Measurements from ENCODE around the gene CMTM2. TPM values are rescaled to one million over a fixed set of nuclear protein-coding genes. Genes with fewer than 3 reads are reported as not detected.

CMTM2 gene
- total and polyA plus RNA-seq, 2 donors (not counting 1 experiment from before 2014, with no cell fraction given) = not detected

DNA sequence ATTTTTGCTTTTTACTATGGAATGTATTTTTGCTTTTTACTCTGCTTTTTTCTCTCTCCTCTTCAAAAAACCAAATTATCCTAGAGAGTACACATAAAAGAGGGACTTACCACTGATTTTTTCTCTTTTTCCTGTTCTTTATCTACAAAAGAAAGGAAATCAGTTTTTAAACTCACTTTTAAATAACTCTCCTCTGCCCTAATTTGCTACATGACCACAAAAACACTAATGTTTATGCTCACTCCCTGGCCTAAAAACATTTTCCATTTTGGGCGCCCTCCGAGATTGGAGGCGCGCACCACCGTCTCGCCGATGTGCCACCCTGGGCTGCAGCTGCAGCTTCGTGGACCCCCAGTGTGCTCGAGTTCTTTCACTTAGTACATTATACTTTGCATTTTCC is 30.4 kb upstream of the CMTM2 start:
- Histone ChIP-seq H3K79me2 (ENCODE audit: control insufficient read depth, insufficient read depth, low read length) (peaks cover 21% of the 10 kb centered on the region), H4K20me1 (ENCODE audit: control insufficient read depth, insufficient read depth, low read length, poor library complexity, severe bottlenecking) (no peaks in the 10 kb centered on the region), H3K4me3 (ENCODE audit: control extremely low read depth in 1 of 5, extremely low read depth in 1 of 5, insufficient read depth in 1 of 5, low read depth in 2 of 5, low read length in 4 of 5) (peak overlapping the region in 3 of 5 experiments; percentile 62 to 72 (median 71)), H3K4me1 (ENCODE audit: control insufficient read depth in 2 of 2, insufficient read depth in 2 of 2, low read length in 2 of 2) (peaks cover 76 to 90% of the 10 kb centered on the region in 2 donors), H3K36me3 (replicated peaks in 1 of 2; ENCODE audit: control extremely low read depth in 1 of 2, control insufficient read depth in 1 of 2, extremely low read depth in 1 of 2, insufficient read depth in 2 of 2, low read length in 1 of 2) (no peaks in the 10 kb centered on the region), H3K9ac (ENCODE audit: low read length) (peak overlapping the region; percentile 73), H3K4me2 (replicated peaks; ENCODE audit: low read depth, low read length, poor library complexity, severe bottlenecking) (peak overlapping the region; percentile 89), H3K9me3 (ENCODE audit: control extremely low read depth in 1 of 3, control insufficient read depth in 2 of 3, insufficient read depth in 1 of 3, low read length in 2 of 3) (no peaks in the 10 kb centered on the region), H3K27me3 (replicated peaks in 1 of 4; ENCODE audit: control extremely low read depth in 1 of 4, control insufficient read depth in 3 of 4, insufficient read depth in 4 of 4, low read length in 3 of 4) (no peaks in the 10 kb centered on the region), H2AFZ (ENCODE audit: insufficient read depth, low read depth, low read length, poor library complexity, severe bottlenecking) (peak overlapping the region; percentile 88), H3K27ac (ENCODE audit: low read length in 2 of 2) (peak overlapping the region; percentile 73 to 85)
- Mint-ChIP-seq H3K4me3 (peak overlapping the region; percentile 87), H3K4me1 (peaks cover 81% of the 10 kb centered on the region), H3K27ac (peak overlapping the region; percentile 90), H3K27me3 (no peaks in the 10 kb centered on the region), H3K9me3 (ENCODE audit: insufficient read depth) (no peaks in the 10 kb centered on the region)
- intact Hi-C loops (cut with micrococcal nuclease) = loop anchor here (1.0 to 2.0 kb wide), 2 partner anchors 10 to 56 kb away; partner anchors contain the start of gene CMTM3
- POLR2A ChIA-PET = interaction anchor here (0.7 to 3.1 kb wide), 3 partner anchors 10 to 32 kb away, joined by 3 to 21 read pairs (median 6); no protein-coding TSS in a partner anchor
- CTCF ChIA-PET = interaction anchor here (1.0 to 6.6 kb wide), 6 partner anchors 9 to 143 kb away, joined by 3 to 46 read pairs (median 6); no protein-coding TSS in a partner anchor
- no peak for TF ChIP-seq EZH2 (IDR thresholded peaks at IDR 0.05; ENCODE audit: borderline replicate concordance, insufficient read depth, low read depth, low read length, poor library complexity, severe bottlenecking)
- TF ChIP-seq, protein P1, sequence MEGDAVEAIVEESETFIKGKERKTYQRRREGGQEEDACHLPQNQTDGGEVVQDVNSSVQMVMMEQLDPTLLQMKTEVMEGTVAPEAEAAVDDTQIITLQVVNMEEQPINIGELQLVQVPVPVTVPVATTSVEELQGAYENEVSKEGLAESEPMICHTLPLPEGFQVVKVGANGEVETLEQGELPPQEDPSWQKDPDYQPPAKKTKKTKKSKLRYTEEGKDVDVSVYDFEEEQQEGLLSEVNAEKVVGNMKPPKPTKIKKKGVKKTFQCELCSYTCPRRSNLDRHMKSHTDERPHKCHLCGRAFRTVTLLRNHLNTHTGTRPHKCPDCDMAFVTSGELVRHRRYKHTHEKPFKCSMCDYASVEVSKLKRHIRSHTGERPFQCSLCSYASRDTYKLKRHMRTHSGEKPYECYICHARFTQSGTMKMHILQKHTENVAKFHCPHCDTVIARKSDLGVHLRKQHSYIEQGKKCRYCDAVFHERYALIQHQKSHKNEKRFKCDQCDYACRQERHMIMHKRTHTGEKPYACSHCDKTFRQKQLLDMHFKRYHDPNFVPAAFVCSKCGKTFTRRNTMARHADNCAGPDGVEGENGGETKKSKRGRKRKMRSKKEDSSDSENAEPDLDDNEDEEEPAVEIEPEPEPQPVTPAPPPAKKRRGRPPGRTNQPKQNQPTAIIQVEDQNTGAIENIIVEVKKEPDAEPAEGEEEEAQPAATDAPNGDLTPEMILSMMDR (IDR thresholded peaks at IDR 0.05) = no peak
- WGBS (ENCODE audit: insufficient coverage) = 19% methylated on average over 5 of the region's 9 CpGs
- ATAC-seq (ENCODE audit: low read depth) = no peak
- no peak for DNase-seq

Measured in B cell (primary cell).